AG08396 (cell line): ENCODE data around the gene SUN2.

Experiments used
- DNase-seq: peaks from one replicate; pipeline ENCODE4 v3.0.0; 2012; ENCODE audit warnings: low spot score, mixed read lengths

Gene SUN2

DNA sequence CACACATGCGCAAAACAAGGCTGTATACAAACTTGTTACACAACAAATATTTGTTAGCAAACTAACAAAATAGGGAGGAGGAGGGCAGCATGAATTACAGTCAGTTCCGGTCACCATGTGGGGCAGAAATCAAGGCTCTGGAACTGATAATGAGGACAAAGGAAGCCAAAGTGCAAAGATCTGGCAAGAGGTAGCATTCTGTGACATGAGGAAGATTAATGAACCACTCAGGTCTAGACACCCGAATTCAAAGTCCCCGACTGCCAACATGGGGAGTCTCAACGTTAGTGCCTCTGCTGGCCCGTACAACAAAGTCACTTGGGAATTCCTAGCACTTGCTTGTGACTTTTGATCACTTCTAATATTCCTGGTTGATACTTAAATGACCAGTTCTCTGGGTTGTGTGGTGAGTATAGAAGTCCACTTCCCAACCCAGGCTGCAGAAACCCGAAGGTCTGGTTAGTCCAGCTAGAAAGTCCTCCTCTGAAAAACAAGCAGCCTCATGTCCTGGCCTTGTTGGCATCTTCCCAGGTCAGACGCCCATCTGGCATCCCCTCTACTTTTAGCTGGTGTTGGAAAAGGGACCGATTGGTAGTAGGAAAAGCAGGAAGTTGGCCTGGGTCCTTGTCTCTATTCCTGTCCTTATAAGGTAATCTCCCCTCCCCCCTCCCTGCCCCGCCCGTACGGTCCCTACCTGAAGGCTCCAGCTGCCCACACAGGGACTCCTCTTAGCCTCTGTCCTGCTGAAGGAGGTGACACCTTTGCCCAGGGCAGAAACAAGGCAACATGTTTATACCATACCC is 1.6 kb downstream of the SUN2 start:
- peak; percentile 42 for DNase-seq

DNA sequence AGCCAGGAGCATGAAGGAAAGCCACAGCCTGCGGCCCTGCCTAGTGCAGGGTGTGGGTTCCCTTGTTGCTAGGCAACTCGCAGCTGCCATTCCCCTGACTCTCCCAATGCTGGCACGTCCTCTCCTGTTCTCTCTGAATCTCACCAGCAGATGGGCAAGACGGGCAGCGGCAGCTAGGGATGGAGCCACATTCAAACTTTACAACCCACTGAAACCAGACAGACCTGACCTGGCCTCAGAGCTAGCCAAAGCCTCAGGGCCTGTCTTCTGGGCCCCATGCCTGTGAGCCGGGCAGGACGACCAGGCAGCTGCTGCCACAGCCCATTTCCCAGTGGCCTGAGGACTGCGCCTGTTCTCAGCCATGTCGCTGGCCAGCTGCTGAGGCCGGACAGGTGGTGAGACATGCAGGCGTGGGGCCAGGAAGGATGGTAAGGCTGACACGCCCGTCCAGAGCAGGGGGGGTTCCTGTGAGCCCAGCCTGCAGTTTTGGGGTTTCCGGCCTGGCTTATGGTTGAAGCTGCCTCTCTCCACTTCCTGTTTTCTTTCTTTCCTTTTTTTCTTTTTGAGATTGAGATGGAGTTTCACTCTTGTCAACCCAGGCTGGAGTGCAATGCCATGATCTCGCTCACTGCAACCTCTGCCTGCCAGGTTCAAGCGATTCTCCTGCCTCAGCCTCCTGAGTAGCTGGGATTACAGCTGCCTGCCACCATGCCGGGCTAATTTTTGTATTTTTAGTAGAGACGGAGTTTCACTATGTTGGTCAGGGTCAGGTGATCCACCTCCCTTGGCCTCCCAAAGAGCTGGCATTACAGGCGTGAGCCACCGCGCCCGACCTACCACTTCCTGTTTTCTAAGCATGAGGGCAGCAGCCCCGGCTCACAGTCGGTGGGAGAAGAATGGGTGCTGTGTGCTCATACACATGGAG is 4.1 kb downstream of the SUN2 start:
- no peak for DNase-seq

DNA sequence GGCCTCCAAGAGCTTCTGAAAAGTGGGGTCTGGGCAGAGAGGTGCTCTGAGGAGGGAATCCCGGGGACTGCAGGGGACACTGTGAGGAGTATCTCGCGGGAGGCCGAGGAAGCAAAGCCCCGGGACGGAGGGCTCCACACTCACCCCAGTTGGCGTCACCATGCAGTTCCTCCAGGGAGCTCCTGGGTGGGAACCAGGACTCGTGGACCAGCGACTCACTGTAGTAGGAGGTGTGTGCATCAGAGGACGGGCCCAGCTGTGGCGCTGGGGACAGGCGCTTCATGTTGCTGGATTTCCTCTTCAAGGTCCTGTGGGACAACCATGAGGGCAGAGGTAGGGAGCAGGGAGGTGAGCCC is 4.8 kb downstream of the SUN2 start:
- DNase-seq: no peak

DNA sequence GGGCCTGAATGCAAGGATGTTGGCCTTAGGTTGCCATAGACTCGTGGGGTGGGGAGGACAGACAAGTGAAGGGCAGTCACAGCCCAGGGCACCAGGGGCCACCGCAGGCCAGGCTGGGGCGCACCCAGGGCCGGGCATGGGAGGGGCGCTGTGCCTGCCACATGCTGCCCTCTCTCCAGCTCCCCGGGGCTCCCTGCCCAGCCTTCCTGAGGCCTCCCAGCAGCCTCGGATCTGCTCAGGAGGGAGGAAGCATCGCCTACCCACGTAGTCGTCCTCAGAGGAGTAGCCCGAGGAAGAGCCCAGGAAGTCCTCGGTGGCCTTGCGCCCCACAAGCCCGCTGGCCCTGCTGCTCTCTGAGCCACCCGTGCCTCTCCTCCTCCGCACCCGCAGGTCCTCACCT is 5.2 kb downstream of the SUN2 start:
- DNase-seq: no peak

DNA sequence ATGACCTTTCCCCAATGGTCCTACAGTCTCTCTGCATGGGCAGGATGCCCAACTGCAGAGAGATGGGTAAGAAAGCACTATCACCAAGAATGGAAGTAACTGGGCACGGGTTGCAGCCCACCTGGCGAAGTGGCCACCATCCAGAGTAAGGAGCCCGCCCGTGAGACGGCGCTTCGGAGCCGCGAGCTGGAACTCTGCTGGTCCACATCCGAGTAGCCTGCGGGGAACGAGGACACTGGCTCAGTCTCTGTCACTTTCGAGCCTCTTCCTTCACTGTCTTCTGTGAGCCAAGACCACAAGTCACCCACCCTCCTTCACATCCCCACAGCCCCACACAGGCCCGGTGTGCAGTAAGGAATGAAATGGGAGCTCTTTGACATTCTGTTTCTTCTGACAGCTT is 5.7 kb downstream of the SUN2 start:
- no peak for DNase-seq

DNA sequence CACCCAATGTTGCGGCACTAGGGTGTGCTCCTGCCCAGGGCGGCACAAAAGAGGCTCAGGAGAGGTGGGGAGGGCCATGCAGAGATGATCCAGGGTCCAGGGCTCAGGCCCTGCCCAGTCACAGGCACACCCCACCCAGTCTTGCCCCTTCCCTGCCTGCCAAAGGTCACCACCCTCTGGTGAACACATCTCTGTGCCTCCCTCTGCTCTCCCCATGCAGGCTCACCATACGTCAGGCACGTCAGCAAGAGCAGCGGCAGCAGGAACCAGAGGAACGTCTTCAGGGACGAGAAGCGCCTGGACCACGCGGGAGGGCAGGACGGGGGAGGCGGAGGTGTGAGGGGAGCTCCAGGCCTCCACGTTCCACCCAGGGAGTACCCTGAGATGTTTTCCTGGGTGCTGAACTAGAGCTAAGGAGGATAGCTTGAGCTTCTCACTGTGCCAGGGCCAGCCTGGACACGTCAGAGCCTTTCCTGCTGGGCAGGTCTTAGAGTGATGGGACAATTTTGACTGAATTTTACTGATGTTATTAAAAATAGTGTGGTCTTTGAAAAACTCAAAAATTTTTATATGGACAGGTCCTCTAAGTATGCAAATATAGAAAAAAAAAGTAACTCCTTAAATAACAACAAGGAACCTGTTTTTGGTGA is 7.2 kb downstream of the SUN2 start:
- no peak for DNase-seq

DNA sequence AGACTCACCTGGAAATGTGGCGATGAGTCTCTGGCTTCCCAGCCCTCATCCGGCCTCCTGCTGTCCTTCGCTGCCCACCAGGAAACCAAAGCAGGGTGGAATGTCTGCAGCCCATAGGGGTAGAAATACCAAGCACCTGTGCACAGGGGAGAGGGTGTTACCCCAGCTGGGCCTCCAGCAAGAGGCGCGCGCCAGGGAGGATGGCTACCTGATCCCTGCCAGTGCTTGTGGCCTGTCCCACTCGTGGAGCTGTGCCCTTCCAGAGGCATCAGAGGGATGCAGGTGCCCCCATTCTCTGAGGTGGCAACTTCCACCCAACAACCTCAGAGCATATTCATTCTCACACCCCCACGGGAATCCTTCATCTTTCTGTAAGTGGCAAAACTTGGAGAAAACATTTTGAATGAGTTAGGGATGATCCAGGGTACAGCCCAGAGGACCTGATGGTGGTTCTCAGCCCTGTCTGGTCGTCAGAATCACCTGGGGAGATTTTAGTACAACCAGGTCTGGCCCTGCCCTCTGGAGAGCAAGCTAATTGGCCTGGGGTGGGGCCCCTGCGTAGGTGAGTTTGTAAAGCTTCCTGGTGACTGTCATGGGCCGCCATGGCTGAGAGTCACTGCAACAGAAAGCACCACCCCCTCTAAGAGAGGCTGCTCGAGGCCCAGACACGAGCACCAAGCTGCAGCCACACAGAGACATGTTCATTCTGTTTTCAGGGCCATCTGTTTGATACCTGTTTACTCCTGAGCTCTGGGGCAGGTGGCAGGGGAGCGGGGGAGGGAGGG is 9.9 kb downstream of the SUN2 start:
- no peak for DNase-seq

DNA sequence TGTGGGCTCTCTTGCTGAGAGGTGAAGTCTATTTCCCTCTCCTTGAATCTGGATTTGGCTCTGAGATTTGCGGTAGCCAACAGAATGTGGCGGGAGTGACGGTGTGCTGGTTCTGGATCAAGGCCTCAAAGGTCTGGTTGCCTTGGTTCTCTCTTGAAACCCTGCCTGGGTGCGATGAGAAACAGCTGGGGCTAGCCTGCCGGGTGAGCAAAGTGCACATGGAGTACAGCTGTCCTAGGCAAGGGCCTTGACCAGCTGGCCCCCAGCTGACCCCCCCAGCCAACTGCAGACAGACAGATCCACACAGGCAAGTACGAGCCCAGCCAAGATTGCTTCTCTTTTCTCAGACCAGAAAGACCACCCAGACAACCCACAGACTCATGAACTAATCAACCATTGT is 10.8 kb downstream of the SUN2 start:
- DNase-seq: no peak

DNA sequence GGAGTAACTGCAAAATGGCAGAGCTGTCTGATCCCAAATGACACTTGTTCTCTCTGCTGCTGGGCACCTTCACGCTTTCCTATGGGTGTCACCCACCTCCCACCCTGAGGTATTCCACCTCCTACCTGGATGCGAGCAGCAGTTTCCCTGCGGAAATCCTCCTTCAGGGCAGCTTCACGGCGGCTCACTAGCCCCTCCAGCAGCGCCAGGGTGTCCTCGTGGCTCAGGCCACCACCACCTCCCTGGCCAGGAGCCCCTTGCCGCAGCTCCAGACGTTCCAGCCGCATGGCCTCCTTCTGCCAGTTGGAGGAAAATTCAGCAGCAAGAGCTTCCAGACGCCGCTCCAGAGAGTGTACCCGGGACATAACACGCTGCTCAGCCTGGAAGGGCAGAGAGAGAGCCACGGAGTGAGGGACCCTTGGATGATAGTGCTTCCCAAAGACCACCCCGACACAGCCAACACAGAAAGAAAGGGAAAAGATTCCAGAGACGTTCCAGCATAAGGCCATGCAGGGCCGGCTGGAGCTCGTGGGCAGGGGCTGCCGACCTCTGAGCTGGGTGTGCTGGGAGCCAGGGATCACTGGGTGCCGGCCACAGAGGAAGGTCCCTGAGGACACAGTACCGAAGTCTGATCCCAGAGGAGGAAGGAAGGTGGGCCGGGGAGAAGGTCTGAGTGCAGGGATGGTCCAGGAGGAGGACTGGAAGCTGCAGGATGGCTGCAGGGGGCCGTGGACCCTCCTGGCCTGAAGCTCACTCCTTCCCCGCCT is 13.4 kb downstream of the SUN2 start:
- no peak for DNase-seq

DNA sequence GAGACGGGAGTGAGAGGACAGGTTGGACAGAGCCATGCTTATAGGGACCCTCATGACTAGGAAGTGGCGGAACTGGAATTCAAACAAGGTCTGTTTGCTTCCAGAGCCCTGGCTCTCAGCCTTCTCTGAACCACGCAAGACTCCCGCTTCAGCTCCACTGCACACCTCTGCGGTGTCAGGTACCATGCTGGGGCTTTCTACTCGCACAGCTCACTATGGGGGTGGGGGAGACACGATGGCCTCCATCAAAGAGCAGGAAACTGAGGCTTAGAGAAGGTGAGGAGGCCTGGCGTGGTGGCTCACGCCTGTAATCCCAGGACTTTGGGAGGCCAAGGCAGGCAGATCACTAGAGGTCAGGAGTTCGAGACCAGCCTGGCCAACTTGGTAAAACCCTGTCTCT is 14.2 kb downstream of the SUN2 start:
- DNase-seq: no peak

DNA sequence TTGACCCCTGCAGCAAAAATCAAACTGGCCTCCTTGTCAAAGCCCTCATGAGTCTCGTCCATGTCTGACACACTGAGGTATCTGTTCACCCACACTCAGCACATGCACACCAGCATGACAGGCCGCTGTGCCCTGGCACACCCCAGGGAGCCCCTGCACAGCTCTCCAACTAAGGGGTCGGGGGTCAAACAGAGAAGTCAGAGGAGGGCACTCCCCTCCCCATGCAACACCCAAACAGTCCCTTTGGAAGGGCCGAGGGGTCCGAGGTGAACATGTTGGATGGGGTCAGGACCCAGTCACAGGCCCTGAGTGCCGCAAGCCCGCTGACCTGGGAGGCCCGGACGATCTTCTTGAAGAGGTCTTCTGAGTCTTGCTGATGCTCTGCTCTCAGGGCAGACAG is 14.6 kb downstream of the SUN2 start:
- no peak for DNase-seq

DNA sequence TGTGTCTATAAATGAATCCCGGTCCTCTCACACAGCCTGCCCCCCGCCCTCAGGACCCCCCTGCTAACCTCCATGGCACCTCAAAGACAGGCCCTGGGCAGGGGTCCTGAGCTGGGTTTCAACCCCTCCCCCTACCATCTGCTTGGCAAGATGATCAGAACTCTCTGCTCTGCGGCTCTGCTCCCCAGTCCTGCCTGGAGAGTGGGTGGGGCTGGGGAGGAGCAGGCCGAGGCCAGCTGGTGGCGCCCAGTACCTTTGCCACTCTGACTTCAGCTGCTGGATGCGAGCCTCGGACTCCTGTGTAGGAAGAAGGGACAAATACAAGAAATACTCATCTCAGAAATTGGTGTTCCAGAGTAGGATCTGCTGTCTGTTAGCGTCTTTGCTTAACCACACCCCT is 15.0 kb downstream of the SUN2 start:
- DNase-seq: no peak

DNA sequence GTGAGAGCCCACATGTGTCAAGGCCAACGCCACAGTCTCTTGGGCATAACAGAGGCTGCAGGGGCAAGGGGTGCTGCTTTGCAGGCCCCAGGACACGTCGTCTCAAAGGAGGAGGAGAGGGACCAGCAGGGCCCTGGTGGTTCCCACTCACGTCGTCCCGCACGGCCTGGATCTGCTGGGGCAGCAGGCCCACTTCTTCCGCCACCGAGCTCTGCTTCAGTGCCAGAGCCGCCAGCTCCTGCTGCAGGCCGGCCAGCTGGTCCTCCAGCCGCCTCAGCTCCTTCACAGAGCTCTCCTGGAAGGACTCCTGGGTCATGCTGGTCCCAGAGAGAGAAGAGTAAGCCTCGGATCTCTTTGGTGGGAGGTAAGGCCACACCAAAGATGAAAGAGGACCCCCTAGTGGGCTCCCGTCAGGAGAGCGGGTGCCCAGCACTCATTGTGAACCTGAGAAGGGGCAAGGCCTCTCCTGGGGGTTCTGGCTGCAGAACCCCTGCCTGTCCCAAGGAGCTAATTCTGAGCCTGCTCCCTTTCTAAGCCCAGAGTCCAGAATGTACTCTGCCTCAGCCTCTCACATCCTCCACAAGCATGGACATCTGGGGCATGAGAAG is 15.6 kb downstream of the SUN2 start:
- no peak for DNase-seq

DNA sequence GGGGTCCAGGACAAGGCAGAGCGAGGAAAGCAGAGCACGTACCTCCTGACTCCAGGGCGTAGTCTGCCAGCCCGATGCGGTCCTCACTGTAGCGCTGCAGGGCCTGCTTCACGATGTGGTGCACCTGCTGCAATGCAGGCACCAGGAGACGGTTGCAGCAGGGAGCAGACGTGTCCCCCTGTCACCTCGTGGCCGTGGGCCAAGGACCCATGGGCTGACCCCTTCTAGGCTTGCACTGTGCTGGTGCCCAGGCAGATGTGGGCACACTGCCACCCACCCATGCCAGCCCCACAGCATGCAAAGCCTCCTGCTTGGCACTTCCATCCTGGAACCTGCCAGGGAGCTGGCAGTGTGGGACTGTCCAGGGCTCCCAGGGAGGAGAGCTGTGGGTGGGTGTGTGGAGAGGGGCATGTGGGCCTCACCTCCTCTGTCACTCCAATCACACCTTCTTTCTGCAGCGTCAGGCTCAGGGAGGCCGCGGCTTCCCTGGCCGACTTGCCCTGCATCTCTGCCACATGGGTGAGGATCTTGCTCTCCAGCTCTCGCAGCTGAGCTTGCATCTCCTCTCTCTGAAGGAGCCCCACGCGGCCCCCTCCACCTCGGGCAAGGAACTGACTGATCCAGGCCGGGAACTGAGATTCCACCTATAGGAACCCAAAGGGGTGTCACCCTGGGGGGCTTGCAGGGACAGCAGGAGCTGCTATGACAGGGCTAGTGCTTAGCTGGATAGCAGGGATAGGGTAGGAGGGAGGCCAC is 16.3 kb downstream of the SUN2 start:
- no peak for DNase-seq

DNA sequence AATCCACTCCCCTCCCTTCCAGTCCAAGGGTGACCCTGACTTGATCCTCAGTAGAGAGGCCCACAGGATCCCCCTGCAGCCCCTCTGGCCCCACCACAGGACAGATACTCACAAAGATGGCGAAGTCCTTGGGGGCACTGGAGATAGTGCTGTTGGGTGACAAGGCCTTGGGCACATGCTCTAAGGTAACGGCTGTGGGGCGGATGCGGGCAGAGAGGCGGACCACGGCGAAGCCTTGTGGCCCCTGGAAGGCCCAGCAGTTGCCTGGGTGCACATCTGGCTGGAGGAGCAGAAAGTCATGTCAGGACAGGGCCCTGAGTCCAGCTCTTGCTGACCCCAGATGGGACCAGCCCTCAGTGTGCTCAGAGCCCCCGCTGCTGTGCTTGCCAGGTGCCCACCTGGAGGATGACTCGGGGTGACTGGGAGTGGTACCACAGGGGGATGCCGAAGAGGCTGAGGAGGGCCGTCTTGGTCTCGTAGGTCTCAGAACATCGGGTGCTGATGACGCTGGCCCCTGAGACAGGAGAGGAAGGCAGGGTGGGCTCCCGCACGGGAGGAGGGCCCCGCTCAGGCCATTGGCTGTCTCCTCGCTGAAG is 17.2 kb downstream of the SUN2 start:
- DNase-seq: no peak

DNA sequence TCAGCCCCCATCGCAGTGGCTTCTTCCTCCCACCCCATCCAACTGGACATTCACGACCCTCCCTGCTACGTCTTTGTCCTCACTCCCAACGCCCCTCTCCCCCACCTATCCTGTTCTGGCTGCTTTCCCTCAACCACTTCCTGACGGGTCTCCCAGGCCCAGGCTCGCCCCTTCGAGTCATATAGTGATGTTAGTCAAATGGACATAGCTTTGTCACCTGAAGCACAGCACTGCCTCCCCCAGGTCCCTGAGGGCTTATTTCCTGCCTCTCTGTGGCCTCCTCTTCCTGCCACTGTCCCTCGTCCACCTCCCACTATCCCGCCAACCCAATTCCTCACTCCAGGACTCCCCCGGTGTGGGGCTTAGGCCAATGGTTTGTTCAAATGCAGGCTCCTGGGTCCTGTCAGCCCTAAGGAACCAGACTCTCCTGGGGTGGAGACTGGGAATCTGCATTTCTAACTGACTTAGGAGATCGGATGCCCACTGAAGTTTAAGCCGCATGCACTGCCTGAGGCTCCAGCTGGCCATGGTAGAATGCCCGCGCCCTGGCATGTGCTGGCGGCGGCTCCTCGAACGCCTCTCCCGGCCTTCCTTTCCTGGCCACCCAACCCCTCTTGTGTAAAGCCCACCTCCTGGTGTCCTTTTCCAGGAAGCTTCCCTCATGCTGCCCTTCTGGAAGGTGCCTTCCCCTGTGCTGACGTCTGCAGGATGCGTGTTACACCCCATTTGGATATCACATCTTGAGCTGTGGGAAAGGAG is 18.3 kb downstream of the SUN2 start:
- DNase-seq: no peak

DNA sequence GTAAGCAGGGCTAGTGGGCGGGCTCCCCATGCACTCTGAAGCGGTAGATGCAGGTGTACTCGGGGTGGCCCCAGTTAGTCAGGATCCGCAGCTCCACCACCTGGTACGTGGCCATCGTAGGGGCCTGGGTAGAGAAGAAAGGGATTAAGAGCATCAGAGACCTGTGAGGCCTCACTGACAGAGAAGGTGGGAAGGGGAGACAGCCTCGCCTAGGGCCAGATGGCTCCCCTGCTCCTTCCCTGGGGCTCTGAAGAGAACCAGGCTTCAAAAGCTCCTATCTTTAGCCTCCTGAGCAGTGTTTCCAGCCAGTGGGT is 19.6 kb downstream of the SUN2 start:
- DNase-seq: no peak

DNA sequence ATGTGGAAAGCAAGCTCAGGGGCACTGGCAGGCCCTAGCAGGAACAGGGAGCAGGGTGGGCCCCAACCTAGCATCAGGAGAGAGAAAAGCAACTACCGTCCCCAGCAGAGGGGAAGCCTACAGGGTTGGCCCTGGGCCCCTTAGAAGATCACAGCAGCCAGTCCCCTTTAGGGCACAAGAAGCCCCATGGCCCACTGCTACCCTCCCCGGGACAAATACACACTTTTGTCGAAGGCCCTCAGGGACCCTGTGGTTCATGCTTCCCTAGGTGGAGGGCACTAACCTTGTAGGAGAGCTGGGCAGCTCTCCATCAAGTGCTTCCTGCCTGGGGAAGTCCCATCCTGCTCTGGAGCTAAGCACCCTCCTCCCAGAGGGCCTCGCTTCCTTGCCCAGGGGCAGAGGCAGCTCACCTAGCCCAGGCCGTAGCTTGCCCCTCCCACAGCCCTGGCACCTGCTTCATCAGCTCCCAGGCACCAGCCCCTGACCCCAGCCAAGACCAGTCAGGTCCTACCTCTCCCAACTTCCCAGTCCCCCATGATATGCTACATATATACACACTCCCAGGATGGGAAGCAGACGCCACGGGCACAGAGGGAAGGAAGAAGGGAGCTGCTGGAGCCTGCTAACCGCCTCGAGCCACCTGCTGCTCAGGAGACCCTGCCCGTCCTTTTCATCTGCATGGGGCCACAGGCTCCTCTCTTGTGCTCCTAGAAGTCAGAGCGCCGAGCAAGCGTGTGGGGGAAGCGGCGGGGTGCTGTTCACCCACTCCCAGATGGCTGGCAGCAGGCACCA is 20.1 kb downstream of the SUN2 start:
- DNase-seq: no peak

DNA sequence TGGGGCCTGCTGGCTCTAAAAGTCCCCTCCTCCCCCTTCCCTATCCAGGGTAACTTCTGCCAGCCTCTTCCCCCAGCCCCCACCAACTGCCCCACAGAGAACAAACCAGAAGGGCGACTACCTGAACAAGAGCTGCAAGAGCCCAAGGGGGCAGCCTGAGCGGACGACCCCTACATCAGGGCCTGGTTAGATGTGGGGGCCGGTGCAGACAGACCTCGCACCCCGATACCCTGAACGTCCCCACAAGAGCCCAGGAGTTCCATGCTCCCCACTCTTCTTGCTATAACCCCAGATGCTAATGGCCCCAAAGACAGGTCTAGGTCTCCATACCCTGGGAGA is 20.7 kb downstream of the SUN2 start:
- no peak for DNase-seq
